GM10266 (cell line): ENCODE measurements around the gene GNG12.

Source experiments
- DNase-seq: peaks from one replicate; pipeline ENCODE4 v3.0.0; 2012; ENCODE audit errors: extremely low spot score
- CTCF ChIP-seq: IDR thresholded peaks from 2 replicates; pipeline ENCODE4 v1.5.1; 2012; ENCODE audit warnings: mild to moderate bottlenecking, low read depth; ENCODE audit not compliant: control insufficient read depth, insufficient read depth; ENCODE audit errors: missing control alignments

The GNG12 gene

GRCh38 chr1:67807282-67807681 is 26.0 kb downstream of the GNG12 start:
- no peak for TF ChIP-seq CTCF
- DNase-seq: no peak

- DNase-seq: no peak
- TF ChIP-seq CTCF: no peak
These were observed 28.6 kb downstream of the GNG12 start for GRCh38 chr1:67804710-67805109.

- no peak for DNase-seq
- TF ChIP-seq CTCF: no peak
These were observed 29.6 kb downstream of the GNG12 start for GRCh38 chr1:67803380-67804279.

GRCh38 chr1:67802565-67802964 is 30.7 kb downstream of the GNG12 start:
- TF ChIP-seq CTCF: no peak
- no peak for DNase-seq

- TF ChIP-seq CTCF: no peak
- no peak for DNase-seq
These were observed 31.4 kb downstream of the GNG12 start for GRCh38 chr1:67801903-67802302.

- no peak for DNase-seq
- no peak for TF ChIP-seq CTCF
These were observed 37.9 kb downstream of the GNG12 start for GRCh38 chr1:67795179-67795912.

GRCh38 chr1:67793562-67793961 is 39.7 kb downstream of the GNG12 start:
- DNase-seq: no peak
- TF ChIP-seq CTCF: no peak
